K562 (cell line): ENCODE data around the gene PIGX. TPM values are rescaled to one million over a fixed set of nuclear protein-coding genes. Genes with fewer than 3 reads are reported as not detected.

Experiments used
- BRF1 ChIP-seq: IDR thresholded peaks from 3 replicates; pipeline ENCODE4 v1.6.1; 2011; ENCODE audit warnings: borderline replicate concordance, mild to moderate bottlenecking; ENCODE audit not compliant: insufficient read length; ENCODE audit errors: extremely low read depth
- CAMTA2 ChIP-seq: fragments of 250-450 bp; sonication (Bioruptor Pico); conservative IDR thresholded peaks from 2 replicates; pipeline ENCODE4 v1.5.1; 2022
- HLTF ChIP-seq: fragments of 450-650 bp; IDR thresholded peaks from 2 replicates; pipeline ENCODE4 v1.6.1; 2016
- IRF2 ChIP-seq: sonication (generic); formaldehyde crosslinking; IDR thresholded peaks from 2 replicates; pipeline ENCODE4 v1.8.1; 2022; ENCODE audit warnings: mild to moderate bottlenecking, missing genetic modification reagents
- MTA1 ChIP-seq: fragments of 450-650 bp; IDR thresholded peaks from 2 replicates; pipeline ENCODE4 v1.6.1; 2017; ENCODE audit warnings: borderline replicate concordance
- NONO ChIP-seq, 2 experiments: fragments of 200-400 bp in 1 of 2; fragments of 450-650 bp in 1 of 2; formaldehyde crosslinking in 1 of 2; IDR thresholded peaks; 2 replicates each; pipeline ENCODE4 v1.6.1; 2017; ENCODE audit warnings: low read depth in 2 of 2, mild to moderate bottlenecking in 2 of 2, moderate library complexity in 2 of 2, low read length in 1 of 2
- PHF21A ChIP-seq: fragments of 450-650 bp; IDR thresholded peaks from 2 replicates; pipeline ENCODE4 v1.6.1; 2017; ENCODE audit warnings: low read depth, borderline replicate concordance
- PML ChIP-seq: IDR thresholded peaks from 2 replicates; pipeline ENCODE4 v1.6.1; 2012; ENCODE audit warnings: low read length, inconsistent platforms
- SETDB1 ChIP-seq: IDR thresholded peaks from one replicate; pipeline ENCODE4 v1.6.1; 2012; ENCODE audit warnings: low read length, control low read depth, inconsistent platforms
- SMARCB1 ChIP-seq: IDR thresholded peaks from 2 replicates; pipeline ENCODE4 v1.6.1; 2011; ENCODE audit warnings: improper control_type of control experiment, low read depth; ENCODE audit not compliant: insufficient read length
- SMARCE1 ChIP-seq: fragments of 450-650 bp; IDR thresholded peaks from 2 replicates; pipeline ENCODE4 v1.7.1; 2016; ENCODE audit warnings: mild to moderate bottlenecking
- TGIF2 ChIP-seq: sonication (generic); formaldehyde crosslinking; IDR thresholded peaks from 2 replicates; pipeline ENCODE4 v1.8.1; 2022; ENCODE audit warnings: mild to moderate bottlenecking, missing genetic modification reagents, moderate library complexity
- polyA plus RNA-seq, 8 experiments: library from polyadenylated mRNA; depleted of rRNA in 4 of 8; stranded (reverse) in 5 of 8; unstranded in 3 of 8; fragments of >200 nt; fragmentation: Nextera tagmentation in 2 of 8; fragmentation: Illumina TruSeq in 1 of 8; extraction: Ambion mirVana in 2 of 8; extraction: Trizol in 1 of 8; gene quantifications; 2 replicates each; pipeline versions ENCODE4 v1.2.1 to v1.2.3, GENCODE V29; 2011 to 2014; ENCODE audit warnings: inconsistent platforms in 1 of 8, missing spikeins in 1 of 8
- total RNA-seq, 7 experiments: library from RNA; depleted of rRNA in 6 of 7; stranded (reverse); fragments of >200 nt in 6 of 7; fragmentation: Illumina TruSeq in 2 of 7; extraction: Trizol in 2 of 7; gene quantifications; 2 replicates each; pipeline versions ENCODE4 v1.2.1 to v1.2.3, GENCODE V29; 2011 to 2021; ENCODE audit warnings: low replicate concordance in 1 of 7
- TF ChIP-seq, protein P1 (sequence below): fragments of 450-650 bp; IDR thresholded peaks from 2 replicates; pipeline ENCODE4 v1.6.1; 2016; ENCODE audit warnings: borderline replicate concordance
- TF ChIP-seq, protein P2 (sequence below), 2 experiments: fragments of 450-650 bp; IDR thresholded peaks; 2 replicates each; pipeline ENCODE4 v1.6.1; 2018; ENCODE audit warnings: mild to moderate bottlenecking in 2 of 2, low read depth in 1 of 2; ENCODE audit not compliant: partially characterized antibody in 2 of 2
- TF ChIP-seq, protein P3 (sequence below), 3 experiments: fragments of 200-800 bp in 1 of 3; fragments of 250-450 bp in 1 of 3; fragments of 450-650 bp in 1 of 3; sonication (Bioruptor Pico) in 1 of 3; sonication (Bioruptor generic) in 1 of 3; formaldehyde crosslinking in 1 of 3; IDR thresholded peaks; 2 replicates each; pipeline versions ENCODE4 v1.6.1 to v1.8.0; 2016 to 2022; ENCODE audit warnings: mild to moderate bottlenecking in 2 of 3, missing genetic modification characterization in 2 of 3, missing compliant biosample characterization in 1 of 3, moderate library complexity in 1 of 3
- TF ChIP-seq, protein P4 (sequence below): fragments of 450-650 bp; IDR thresholded peaks from 2 replicates; pipeline ENCODE4 v1.6.1; 2016; ENCODE audit warnings: low read depth, mild to moderate bottlenecking, moderate library complexity

The PIGX gene
- total and polyA plus RNA-seq, 9 of the 15 experiments (the other 6 are each of a cell fraction or from before 2014, with no cell fraction given) = 3.7 to 36.3 (median 26.9) TPM

DNA sequence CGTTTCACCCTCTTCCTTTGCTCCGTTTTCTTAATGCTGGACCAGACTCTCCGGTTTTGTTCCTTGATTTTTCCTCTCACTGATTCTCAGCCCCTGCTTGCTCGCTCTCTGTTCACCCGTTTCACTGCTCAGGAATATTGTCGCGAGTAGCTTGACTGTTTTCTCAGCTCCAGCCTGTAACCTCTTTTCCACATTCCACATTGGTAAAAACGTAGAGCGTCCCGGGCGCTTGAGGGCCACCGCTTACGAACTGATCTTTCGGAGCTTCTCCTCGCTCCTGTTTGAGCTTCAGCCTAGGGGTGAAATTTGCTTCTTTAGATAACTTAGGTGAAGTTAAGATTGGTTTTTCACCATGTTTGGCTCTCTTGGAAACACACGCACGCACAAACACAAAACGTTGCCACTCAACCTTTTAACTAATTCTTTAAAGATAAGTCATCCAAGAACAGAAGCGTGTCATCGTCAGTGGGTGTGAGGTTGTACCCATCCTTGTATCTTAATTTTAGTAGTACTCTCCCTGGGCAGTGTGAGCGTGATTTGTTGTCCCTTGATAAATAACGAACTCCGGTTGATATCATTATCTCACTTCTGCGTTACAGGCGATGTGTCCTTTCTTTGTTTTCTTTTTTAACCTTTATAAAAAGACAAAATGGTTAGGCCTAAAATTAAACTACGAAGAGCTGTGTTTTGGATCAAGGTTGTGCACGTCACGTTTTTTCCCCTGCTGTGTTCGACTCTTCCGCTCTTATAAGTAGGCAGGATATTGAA lies 28.5 kb downstream of the PIGX start (continued):
- TF ChIP-seq, protein P1, sequence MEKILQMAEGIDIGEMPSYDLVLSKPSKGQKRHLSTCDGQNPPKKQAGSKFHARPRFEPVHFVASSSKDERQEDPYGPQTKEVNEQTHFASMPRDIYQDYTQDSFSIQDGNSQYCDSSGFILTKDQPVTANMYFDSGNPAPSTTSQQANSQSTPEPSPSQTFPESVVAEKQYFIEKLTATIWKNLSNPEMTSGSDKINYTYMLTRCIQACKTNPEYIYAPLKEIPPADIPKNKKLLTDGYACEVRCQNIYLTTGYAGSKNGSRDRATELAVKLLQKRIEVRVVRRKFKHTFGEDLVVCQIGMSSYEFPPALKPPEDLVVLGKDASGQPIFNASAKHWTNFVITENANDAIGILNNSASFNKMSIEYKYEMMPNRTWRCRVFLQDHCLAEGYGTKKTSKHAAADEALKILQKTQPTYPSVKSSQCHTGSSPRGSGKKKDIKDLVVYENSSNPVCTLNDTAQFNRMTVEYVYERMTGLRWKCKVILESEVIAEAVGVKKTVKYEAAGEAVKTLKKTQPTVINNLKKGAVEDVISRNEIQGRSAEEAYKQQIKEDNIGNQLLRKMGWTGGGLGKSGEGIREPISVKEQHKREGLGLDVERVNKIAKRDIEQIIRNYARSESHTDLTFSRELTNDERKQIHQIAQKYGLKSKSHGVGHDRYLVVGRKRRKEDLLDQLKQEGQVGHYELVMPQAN = peak; percentile 50; the same call in 1 of the 2 replicates
- TF ChIP-seq, protein P2, sequence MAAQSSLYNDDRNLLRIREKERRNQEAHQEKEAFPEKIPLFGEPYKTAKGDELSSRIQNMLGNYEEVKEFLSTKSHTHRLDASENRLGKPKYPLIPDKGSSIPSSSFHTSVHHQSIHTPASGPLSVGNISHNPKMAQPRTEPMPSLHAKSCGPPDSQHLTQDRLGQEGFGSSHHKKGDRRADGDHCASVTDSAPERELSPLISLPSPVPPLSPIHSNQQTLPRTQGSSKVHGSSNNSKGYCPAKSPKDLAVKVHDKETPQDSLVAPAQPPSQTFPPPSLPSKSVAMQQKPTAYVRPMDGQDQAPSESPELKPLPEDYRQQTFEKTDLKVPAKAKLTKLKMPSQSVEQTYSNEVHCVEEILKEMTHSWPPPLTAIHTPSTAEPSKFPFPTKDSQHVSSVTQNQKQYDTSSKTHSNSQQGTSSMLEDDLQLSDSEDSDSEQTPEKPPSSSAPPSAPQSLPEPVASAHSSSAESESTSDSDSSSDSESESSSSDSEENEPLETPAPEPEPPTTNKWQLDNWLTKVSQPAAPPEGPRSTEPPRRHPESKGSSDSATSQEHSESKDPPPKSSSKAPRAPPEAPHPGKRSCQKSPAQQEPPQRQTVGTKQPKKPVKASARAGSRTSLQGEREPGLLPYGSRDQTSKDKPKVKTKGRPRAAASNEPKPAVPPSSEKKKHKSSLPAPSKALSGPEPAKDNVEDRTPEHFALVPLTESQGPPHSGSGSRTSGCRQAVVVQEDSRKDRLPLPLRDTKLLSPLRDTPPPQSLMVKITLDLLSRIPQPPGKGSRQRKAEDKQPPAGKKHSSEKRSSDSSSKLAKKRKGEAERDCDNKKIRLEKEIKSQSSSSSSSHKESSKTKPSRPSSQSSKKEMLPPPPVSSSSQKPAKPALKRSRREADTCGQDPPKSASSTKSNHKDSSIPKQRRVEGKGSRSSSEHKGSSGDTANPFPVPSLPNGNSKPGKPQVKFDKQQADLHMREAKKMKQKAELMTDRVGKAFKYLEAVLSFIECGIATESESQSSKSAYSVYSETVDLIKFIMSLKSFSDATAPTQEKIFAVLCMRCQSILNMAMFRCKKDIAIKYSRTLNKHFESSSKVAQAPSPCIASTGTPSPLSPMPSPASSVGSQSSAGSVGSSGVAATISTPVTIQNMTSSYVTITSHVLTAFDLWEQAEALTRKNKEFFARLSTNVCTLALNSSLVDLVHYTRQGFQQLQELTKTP (IDR thresholded peaks at IDR 0.05; ENCODE audit: low read depth in 1 of 2, partially characterized antibody in 2 of 2) = peak; percentile 18 to 21
- TF ChIP-seq NONO (IDR thresholded peaks at IDR 0.05; ENCODE audit: low read depth in 2 of 2, low read length in 1 of 2) = 0 out of 4 replicates have a peak, but pooled peaks of 1 of the 2 experiments have one; percentile 9
- TF ChIP-seq SMARCB1 = no peak
- TF ChIP-seq TGIF2 (CRISPR knock-in tag) = peak; percentile 8; the same call in 1 of the 2 replicates
- TF ChIP-seq BRF1 = no peak
- peak; percentile 42; the same call in 1 of the 2 replicates for TF ChIP-seq SMARCE1
- peak; percentile 66; the same call in 1 of the 2 replicates for TF ChIP-seq PHF21A
- TF ChIP-seq, protein P3, sequence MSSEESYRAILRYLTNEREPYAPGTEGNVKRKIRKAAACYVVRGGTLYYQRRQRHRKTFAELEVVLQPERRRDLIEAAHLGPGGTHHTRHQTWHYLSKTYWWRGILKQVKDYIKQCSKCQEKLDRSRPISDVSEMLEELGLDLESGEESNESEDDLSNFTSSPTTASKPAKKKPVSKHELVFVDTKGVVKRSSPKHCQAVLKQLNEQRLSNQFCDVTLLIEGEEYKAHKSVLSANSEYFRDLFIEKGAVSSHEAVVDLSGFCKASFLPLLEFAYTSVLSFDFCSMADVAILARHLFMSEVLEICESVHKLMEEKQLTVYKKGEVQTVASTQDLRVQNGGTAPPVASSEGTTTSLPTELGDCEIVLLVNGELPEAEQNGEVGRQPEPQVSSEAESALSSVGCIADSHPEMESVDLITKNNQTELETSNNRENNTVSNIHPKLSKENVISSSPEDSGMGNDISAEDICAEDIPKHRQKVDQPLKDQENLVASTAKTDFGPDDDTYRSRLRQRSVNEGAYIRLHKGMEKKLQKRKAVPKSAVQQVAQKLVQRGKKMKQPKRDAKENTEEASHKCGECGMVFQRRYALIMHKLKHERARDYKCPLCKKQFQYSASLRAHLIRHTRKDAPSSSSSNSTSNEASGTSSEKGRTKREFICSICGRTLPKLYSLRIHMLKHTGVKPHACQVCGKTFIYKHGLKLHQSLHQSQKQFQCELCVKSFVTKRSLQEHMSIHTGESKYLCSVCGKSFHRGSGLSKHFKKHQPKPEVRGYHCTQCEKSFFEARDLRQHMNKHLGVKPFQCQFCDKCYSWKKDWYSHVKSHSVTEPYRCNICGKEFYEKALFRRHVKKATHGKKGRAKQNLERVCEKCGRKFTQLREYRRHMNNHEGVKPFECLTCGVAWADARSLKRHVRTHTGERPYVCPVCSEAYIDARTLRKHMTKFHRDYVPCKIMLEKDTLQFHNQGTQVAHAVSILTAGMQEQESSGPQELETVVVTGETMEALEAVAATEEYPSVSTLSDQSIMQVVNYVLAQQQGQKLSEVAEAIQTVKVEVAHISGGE (CRISPR knock-in tag; IDR thresholded peaks at IDR 0.05) = no peak
- TF ChIP-seq PML = 0 out of 2 replicates have a peak, but pooled peaks have one; percentile 12
- no peak for TF ChIP-seq IRF2 (CRISPR knock-in tag)
- peak; percentile 76; the same call in 1 of the 2 replicates for TF ChIP-seq HLTF
- no peak for TF ChIP-seq SETDB1
- no peak for TF ChIP-seq CAMTA2 (CRISPR knock-in tag)
- TF ChIP-seq, protein P4, sequence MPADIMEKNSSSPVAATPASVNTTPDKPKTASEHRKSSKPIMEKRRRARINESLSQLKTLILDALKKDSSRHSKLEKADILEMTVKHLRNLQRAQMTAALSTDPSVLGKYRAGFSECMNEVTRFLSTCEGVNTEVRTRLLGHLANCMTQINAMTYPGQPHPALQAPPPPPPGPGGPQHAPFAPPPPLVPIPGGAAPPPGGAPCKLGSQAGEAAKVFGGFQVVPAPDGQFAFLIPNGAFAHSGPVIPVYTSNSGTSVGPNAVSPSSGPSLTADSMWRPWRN = 0 out of 2 replicates have a peak, but pooled peaks have one; percentile 13
- TF ChIP-seq MTA1 = peak; percentile 39; the same call in 1 of the 2 replicates
